HTR-8/SVneo (cell line): Measurements from ENCODE around the gene USP37.
A peak's percentile ranks its signal among the peaks of the same experiment; 100 is the strongest.

Experiments used
- DNase-seq: peaks from one replicate; pipeline ENCODE4 v3.0.0; 2011; ENCODE audit warnings: low spot score, mixed read lengths; ENCODE audit not compliant: insufficient read length
- FAIRE-seq: peaks from 2 replicates; lab custom pipeline; 2011; peaks lifted over from hg19 to GRCh38; lab: Jason Lieb, UNC

Gene USP37

GRCh38 chr2:218479595-218479994 lies 88.6 kb downstream of the USP37 start:
- FAIRE-seq (no peak), DNase-seq (no peak)

GRCh38 chr2:218478544-218478943 lies 89.6 kb downstream of the USP37 start:
- no peak for DNase-seq
- FAIRE-seq: no peak

GRCh38 chr2:218477247-218477646 lies 90.9 kb downstream of the USP37 start:
- DNase-seq: no peak
- FAIRE-seq: no peak

- no peak for FAIRE-seq
- DNase-seq: no peak
Observed at GRCh38 chr2:218476676-218477075, 91.5 kb downstream of the USP37 start.

- FAIRE-seq (no peak), DNase-seq (no peak)
Observed at GRCh38 chr2:218474527-218474926, 93.6 kb downstream of the USP37 start.

GRCh38 chr2:218472988-218473387 lies 95.2 kb downstream of the USP37 start:
- FAIRE-seq (no peak), DNase-seq (no peak)

- FAIRE-seq (no peak), DNase-seq (no peak)
Observed at GRCh38 chr2:218471982-218472381, 96.2 kb downstream of the USP37 start.

GRCh38 chr2:218471036-218471435 lies 97.1 kb downstream of the USP37 start:
- FAIRE-seq: no peak
- DNase-seq: no peak

GRCh38 chr2:218470448-218470847 lies 97.7 kb downstream of the USP37 start:
- no peak for FAIRE-seq

GRCh38 chr2:218465987-218466633 lies 102.0 kb downstream of the USP37 start:
- DNase-seq (peak; percentile 19), FAIRE-seq (no peak)

More at GRCh38 chr2:218470448-218470847, 97.7 kb downstream of the USP37 start:
- no peak for DNase-seq

- no peak for FAIRE-seq
- DNase-seq: no peak
Observed at GRCh38 chr2:218458598-218458997, 109.6 kb downstream of the USP37 start.

- DNase-seq: no peak
- FAIRE-seq: no peak
Observed at GRCh38 chr2:218456849-218457248, 111.3 kb downstream of the USP37 start.

GRCh38 chr2:218452079-218452478 lies 116.1 kb downstream of the USP37 start:
- no peak for DNase-seq
- FAIRE-seq: no peak

GRCh38 chr2:218448934-218449333 lies 119.2 kb downstream of the USP37 start:
- FAIRE-seq: no peak
- peak; percentile 36 for DNase-seq

GRCh38 chr2:218447072-218447471 lies 121.1 kb downstream of the USP37 start:
- FAIRE-seq: no peak

GRCh38 chr2:218446547-218446946 lies 121.6 kb downstream of the USP37 start:
- no peak for FAIRE-seq
- no peak for DNase-seq

More at GRCh38 chr2:218447072-218447471, 121.1 kb downstream of the USP37 start:
- no peak for DNase-seq

- no peak for DNase-seq
- FAIRE-seq: no peak
Observed at GRCh38 chr2:218445602-218446001, 122.5 kb downstream of the USP37 start.

- no peak for DNase-seq
Observed at GRCh38 chr2:218444692-218445357, 123.3 kb downstream of the USP37 start.

GRCh38 chr2:218438596-218438995 lies 129.6 kb downstream of the USP37 start:
- DNase-seq (no peak), FAIRE-seq (no peak)

More at GRCh38 chr2:218444692-218445357, 123.3 kb downstream of the USP37 start:
- FAIRE-seq: no peak

- no peak for FAIRE-seq
- no peak for DNase-seq
Observed at GRCh38 chr2:218437969-218438368, 130.2 kb downstream of the USP37 start.

- DNase-seq: no peak
- no peak for FAIRE-seq
Observed at GRCh38 chr2:218436992-218437391, 131.2 kb downstream of the USP37 start.
